Neural crest cell (in vitro differentiated cells): ENCODE measurements around the gene HNF4A. TPM values are rescaled to one million over a fixed set of nuclear protein-coding genes. Genes with fewer than 3 reads are reported as not detected.

Experiments
- DNase-seq: peaks from one replicate; pipeline ENCODE4 v3.0.0; 2021; ENCODE audit warnings: low read depth, mixed read lengths, low spot score
- H3K27ac Mint-ChIP-seq: one replicate; pipeline ENCODE4 v1.8.0; 2021; ENCODE audit warnings: mild to moderate bottlenecking, mixed read lengths; ENCODE audit not compliant: unreplicated experiment
- H3K27me3 Mint-ChIP-seq: 2 replicates; pipeline ENCODE4 v1.8.0; 2021; ENCODE audit warnings: low read depth, mild to moderate bottlenecking, mixed read lengths
- H3K36me3 Mint-ChIP-seq: 2 replicates; pipeline ENCODE4 v1.8.0; 2021; ENCODE audit warnings: low read depth, mild to moderate bottlenecking, mixed read lengths
- H3K4me1 Mint-ChIP-seq: 2 replicates; pipeline ENCODE4 v1.8.0; 2021; ENCODE audit warnings: mixed read lengths
- H3K4me3 Mint-ChIP-seq: one replicate; pipeline ENCODE4 v1.8.0; 2021; ENCODE audit warnings: mild to moderate bottlenecking, mixed read lengths
- H3K9me3 Mint-ChIP-seq: 2 replicates; pipeline ENCODE4 v1.8.0; 2021; ENCODE audit warnings: mixed read lengths
- CTCF ChIP-seq: fragments of 200-600 bp; sonication (generic); conservative IDR thresholded peaks from 2 replicates; pipeline ENCODE4 v1.5.0; 2021; ENCODE audit warnings: antibody characterized with exemption, mild to moderate bottlenecking
- total RNA-seq: library from RNA; stranded (reverse); gene quantifications from 2 replicates; pipeline ENCODE4 v1.2.1, GENCODE V29; 2021

The HNF4A gene
- total RNA-seq, 1 donor from 2014 or later, result not detected

- peaks cover 5% of the 10 kb centered on the region for H3K27me3 Mint-ChIP-seq
- H3K9me3 Mint-ChIP-seq, result peaks cover 3% of the 10 kb centered on the region
- no peak for TF ChIP-seq CTCF
- DNase-seq, result no peak
- H3K4me1 Mint-ChIP-seq, result no peaks in the 10 kb centered on the region
- H3K27ac Mint-ChIP-seq, result no peak overlapping the region
- no peak overlapping the region for H3K4me3 Mint-ChIP-seq
- H3K36me3 Mint-ChIP-seq, result no peaks in the 10 kb centered on the region
These were observed 49.0 kb downstream of the HNF4A start for GRCh38 chr20:44404204-44405181.

GRCh38 chr20:44405257-44405656, 49.8 kb downstream of the HNF4A start:
- Mint-ChIP-seq H3K27me3 (no peaks in the 10 kb centered on the region), H3K4me1 (no peaks in the 10 kb centered on the region), H3K27ac (no peak overlapping the region), H3K4me3 (no peak overlapping the region), H3K9me3 (peaks cover 3% of the 10 kb centered on the region), H3K36me3 (no peaks in the 10 kb centered on the region)
- no peak for DNase-seq
- no peak for TF ChIP-seq CTCF

- no peak for TF ChIP-seq CTCF
- no peak for DNase-seq
- no peak overlapping the region for H3K27ac Mint-ChIP-seq
- peaks cover 3% of the 10 kb centered on the region for H3K9me3 Mint-ChIP-seq
- no peaks in the 10 kb centered on the region for H3K4me1 Mint-ChIP-seq
- H3K4me3 Mint-ChIP-seq, result no peak overlapping the region
- no peaks in the 10 kb centered on the region for H3K27me3 Mint-ChIP-seq
- no peaks in the 10 kb centered on the region for H3K36me3 Mint-ChIP-seq
These were observed 50.5 kb downstream of the HNF4A start for GRCh38 chr20:44405785-44406571.

- Mint-ChIP-seq H3K9me3 (peaks cover 3% of the 10 kb centered on the region), H3K4me3 (no peak overlapping the region), H3K36me3 (no peaks in the 10 kb centered on the region), H3K27ac (no peak overlapping the region), H3K4me1 (no peaks in the 10 kb centered on the region), H3K27me3 (no peaks in the 10 kb centered on the region)
- no peak for DNase-seq
- TF ChIP-seq CTCF, result no peak
These were observed 51.2 kb downstream of the HNF4A start for GRCh38 chr20:44406572-44407137.

GRCh38 chr20:44407402-44408184, 52.1 kb downstream of the HNF4A start:
- Mint-ChIP-seq H3K4me3 (no peak overlapping the region), H3K4me1 (no peaks in the 10 kb centered on the region), H3K9me3 (peaks cover 3% of the 10 kb centered on the region), H3K36me3 (no peaks in the 10 kb centered on the region), H3K27me3 (no peaks in the 10 kb centered on the region), H3K27ac (peak overlapping the region; percentile 62)
- no peak for TF ChIP-seq CTCF
- no peak for DNase-seq
